CD4-positive, alpha-beta T cell treated with Interleukin-2 at 100 ng/mL for 4 hours (primary cell): ENCODE results near the gene TP73.
A peak's percentile ranks its signal among the peaks of the same experiment; 100 is the strongest.
"Not testable (repeated sequence)": the region's sequence is repeated elsewhere in the genome, so short reads cannot be mapped to it uniquely, and the experiment has no call there.

ENCODE experiments used
- DNase-seq: peaks from one replicate; pipeline ENCODE4 v3.0.0-alpha.2; 2020; ENCODE audit warnings: low spot score

TP73 gene

GRCh38 chr1:3744646-3745045 lies 92.3 kb downstream of the TP73 start:
- no peak for DNase-seq

- no peak for DNase-seq
Observed at GRCh38 chr1:3745071-3745470, 92.8 kb downstream of the TP73 start.

GRCh38 chr1:3745590-3746381 lies 93.5 kb downstream of the TP73 start:
- no peak for DNase-seq

- no peak for DNase-seq
Observed at GRCh38 chr1:3746389-3746829, 94.1 kb downstream of the TP73 start.

GRCh38 chr1:3746830-3747521 lies 94.7 kb downstream of the TP73 start:
- peak; percentile 88 for DNase-seq

GRCh38 chr1:3747522-3747848 lies 95.2 kb downstream of the TP73 start:
- no peak for DNase-seq

GRCh38 chr1:3747903-3748302 lies 95.6 kb downstream of the TP73 start:
- DNase-seq: no peak

- DNase-seq: not testable (repeated sequence)
Observed at GRCh38 chr1:3748316-3748900, 96.1 kb downstream of the TP73 start.

- DNase-seq: no peak
Observed at GRCh38 chr1:3749512-3749911, 97.2 kb downstream of the TP73 start.

- no peak for DNase-seq
Observed at GRCh38 chr1:3750741-3751140, 98.4 kb downstream of the TP73 start.

GRCh38 chr1:3752400-3752945 lies 100.2 kb downstream of the TP73 start, which contains the start of gene CCDC27:
Gene CCDC27 (plus strand): TSS chr1:3752450. CDS start chr1:3752482, 32 bp downstream.
- DNase-seq: no peak

GRCh38 chr1:3753656-3754454 lies 101.5 kb downstream of the TP73 start:
- no peak for DNase-seq

GRCh38 chr1:3756394-3756793 lies 104.1 kb downstream of the TP73 start:
- DNase-seq: no peak

- no peak for DNase-seq
Observed at GRCh38 chr1:3759164-3759563, 106.8 kb downstream of the TP73 start.

- DNase-seq: no peak
Observed at GRCh38 chr1:3759796-3760195, 107.5 kb downstream of the TP73 start.

- no peak for DNase-seq
Observed at GRCh38 chr1:3761296-3762010, 109.1 kb downstream of the TP73 start.

GRCh38 chr1:3762151-3762872 lies 110.0 kb downstream of the TP73 start:
- DNase-seq: no peak

GRCh38 chr1:3762873-3763228 lies 110.5 kb downstream of the TP73 start:
- DNase-seq: no peak

- no peak for DNase-seq
Observed at GRCh38 chr1:3763351-3764125, 111.2 kb downstream of the TP73 start.

GRCh38 chr1:3767328-3767925 lies 115.1 kb downstream of the TP73 start:
- DNase-seq: no peak
